Measurements from ENCODE around the gene RDH12.

GRCh38 chr14:67768219-67768618 lies 66.5 kb downstream of the RDH12 start:
- TF ChIP-seq CTCF (conservative IDR thresholded peaks at IDR 0.05; ENCODE audit: low read depth, low read length) (no peak), EZH2 (IDR thresholded peaks at IDR 0.05; ENCODE audit: borderline replicate concordance, low read depth, low read length, poor library complexity, severe bottlenecking) (no peak)

All from A673 (cell line).